Psoas muscle (tissue), 8 donors: ENCODE results near the gene HS3ST2. TPM values are rescaled to one million over a fixed set of nuclear protein-coding genes. Genes with fewer than 3 reads are reported as not detected.
A peak's percentile ranks its signal among the peaks of the same experiment; 100 is the strongest.

ENCODE experiments used
- ATAC-seq, 4 donors: fragments of 200-7000 bp; cut with Tn5 transposase; one replicate each; pipeline ENCODE4 v1.9.1; 2020; ENCODE audit warnings: moderate library complexity in 3 of 4, mild to moderate bottlenecking in 2 of 4
- DNase-seq, 2 donors: peaks; one replicate each; pipeline ENCODE4 v3.0.0-alpha.2; 2020
- H3K27ac ChIP-seq: fragments of 200-600 bp; one replicate; pipeline ENCODE4 v1.8.0; 2022
- H3K27me3 ChIP-seq, 3 donors: fragments of 200-600 bp in 1 of 3; one replicate each; pipeline versions ENCODE4 v1.6.1 to v1.8.0; 2013 to 2022; ENCODE audit warnings: low read length in 2 of 3, mild to moderate bottlenecking in 2 of 3, moderate library complexity in 1 of 3; ENCODE audit not compliant: insufficient read depth in 3 of 3
- H3K36me3 ChIP-seq, 2 donors: fragments of 200-600 bp in 1 of 2; one replicate each; pipeline versions ENCODE4 v1.6.1 to v1.8.0; 2013 to 2022; ENCODE audit warnings: low read depth in 1 of 2, mild to moderate bottlenecking in 1 of 2, moderate library complexity in 1 of 2; ENCODE audit not compliant: insufficient read depth in 1 of 2
- H3K4me1 ChIP-seq: fragments of 200-600 bp; one replicate; pipeline ENCODE4 v1.8.0; 2022
- H3K4me3 ChIP-seq: fragments of 200-600 bp; one replicate; pipeline ENCODE4 v1.8.0; 2022; ENCODE audit warnings: mild to moderate bottlenecking
- H3K9me3 ChIP-seq: fragments of 200-600 bp; one replicate; pipeline ENCODE4 v1.8.0; 2022
- WGBS, 3 donors: extraction: QIAGEN DNeasy Blood & Tissue Kit; methylation state at CpG; one replicate each; pipeline versions ENCODE4 v1.1.6 to v1.1.7; 2013; 5-methylcytosine and 5-hydroxymethylcytosine counted together
- intact Hi-C, 2 donors: fragments of 100-400 bp; cut with DNase I; formaldehyde crosslinking; loops; one replicate each; pipeline versions ENCODE4 v1.11.0 to v1.14.2; 2022
- long read RNA-seq, 2 donors: library from polyadenylated mRNA; unstranded; transcript quantifications; one replicate each; pipeline ENCODE4 v2.0.0, GENCODE V29; 2021
- polyA plus RNA-seq, 3 donors: library from polyadenylated mRNA; stranded (reverse); fragments of 200-250 nt; gene quantifications; one replicate each; pipeline ENCODE4 v1.2.3, GENCODE V29; 2013
- total RNA-seq, 4 donors: library from RNA; stranded (reverse); fragmentation: NEBNext Ultra II Directional in 2 of 4; extraction: Animal tissue kit (Norgen Biotek cat#: 25700) in 2 of 4; gene quantifications; one replicate each; pipeline versions ENCODE4 v1.2.1 to v1.2.4, GENCODE V29; 2021 to 2023
- TF ChIP-seq, protein P1 (sequence below): fragments of 200-600 bp; IDR thresholded peaks from one replicate; pipeline ENCODE4 v1.8.0; 2022; ENCODE audit warnings: antibody characterized with exemption
- donor health status: healthy with polysubstance abuse.
- donor health status: DM: no; HTN: no; CAD: no; lungs with moderate emphysema.
- donor health status: Bipolar disorder and iron deficiency.
- donor health status: healthy.
- donor health status: DM: yes; HTN: yes; CAD: no.
- donor health status: DM: no; HTN: no; CAD: no.
- donor health status: DM: no; HTN: no; CAD: no.
- donor health status: DM: yes; HTN: yes; CAD: no.

Gene HS3ST2
- 1 to 10 TPM in 2 of 4 donors, under 1 TPM in 1, not detected in 1; 0.22 to 1.6 (median 1.2) TPM for total RNA-seq
- under 1 TPM; 0.05 to 0.61 (median 0.15) TPM for polyA plus RNA-seq
- long read RNA-seq, donor 1 = 0 reads
- long read RNA-seq, donor 2, partial matches to known transcripts = 0 of 1 reads
- long read RNA-seq, donor 2, other reads (novel, unspliced or antisense) = 1 of 1 reads

DNA sequence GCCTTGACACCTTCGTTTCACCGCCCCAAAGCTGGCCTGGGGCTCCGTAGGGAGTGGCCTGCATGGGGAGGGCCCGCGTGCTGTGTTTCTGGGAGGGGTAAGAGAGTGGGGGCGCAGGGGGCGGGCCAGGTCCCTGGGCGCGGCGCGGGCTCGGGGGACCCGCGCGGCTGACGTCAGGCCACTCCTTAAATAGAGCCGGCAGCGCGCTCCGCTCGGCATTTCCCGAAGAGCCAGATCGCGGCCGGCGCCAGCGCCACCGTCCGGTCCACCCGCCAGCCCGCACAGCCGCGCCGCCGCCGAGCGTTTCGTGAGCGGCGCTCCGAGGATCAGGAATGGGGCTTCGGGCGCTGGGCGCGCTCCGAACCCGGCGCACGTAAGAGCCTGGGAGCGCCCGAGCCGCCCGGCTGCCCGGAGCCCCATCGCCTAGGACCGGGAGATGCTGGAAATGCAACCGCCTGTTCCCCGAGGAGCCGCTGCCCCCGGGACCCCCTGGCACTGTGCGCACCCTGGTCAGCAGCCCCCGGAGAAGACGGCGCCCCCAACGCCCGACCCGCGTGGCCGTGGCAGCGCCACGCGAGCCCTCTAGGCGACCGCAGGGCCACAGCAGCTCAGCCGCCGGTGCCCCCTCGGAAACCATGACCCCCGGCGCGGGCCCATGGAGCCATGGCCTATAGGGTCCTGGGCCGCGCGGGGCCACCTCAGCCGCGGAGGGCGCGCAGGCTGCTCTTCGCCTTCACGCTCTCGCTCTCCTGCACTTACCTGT lies at the start of gene HS3ST2:
TSS of gene HS3ST2 (plus strand) at position 215 of the 763 bp plus-strand sequence. CDS start at position 664, 449 bp downstream.
- Histone ChIP-seq H3K27me3 (peaks cover under 1 to 45% (median 10%) of the 10 kb centered on the region in 3 donors), H3K36me3 (no peaks in the 10 kb centered on the region), H3K9me3 (no peaks in the 10 kb centered on the region), H3K4me3 (peak within 1 kb of the TSS; percentile 58), H3K27ac (no peak within 1 kb of the TSS), H3K4me1 (no peaks in the 10 kb centered on the region)
- DNase-seq (peak; percentile 21 to 61), ATAC-seq (peak; percentile 72 to 88 (median 78))
- 1% methylated on average over 63 to 90 of the region's 90 CpGs for WGBS, 3 donors
- intact Hi-C loops = loop anchor here in 1 of 2 donors (2.0 kb wide), 1 partner anchor 129 kb away; no protein-coding TSS in a partner anchor
- TF ChIP-seq, protein P1, sequence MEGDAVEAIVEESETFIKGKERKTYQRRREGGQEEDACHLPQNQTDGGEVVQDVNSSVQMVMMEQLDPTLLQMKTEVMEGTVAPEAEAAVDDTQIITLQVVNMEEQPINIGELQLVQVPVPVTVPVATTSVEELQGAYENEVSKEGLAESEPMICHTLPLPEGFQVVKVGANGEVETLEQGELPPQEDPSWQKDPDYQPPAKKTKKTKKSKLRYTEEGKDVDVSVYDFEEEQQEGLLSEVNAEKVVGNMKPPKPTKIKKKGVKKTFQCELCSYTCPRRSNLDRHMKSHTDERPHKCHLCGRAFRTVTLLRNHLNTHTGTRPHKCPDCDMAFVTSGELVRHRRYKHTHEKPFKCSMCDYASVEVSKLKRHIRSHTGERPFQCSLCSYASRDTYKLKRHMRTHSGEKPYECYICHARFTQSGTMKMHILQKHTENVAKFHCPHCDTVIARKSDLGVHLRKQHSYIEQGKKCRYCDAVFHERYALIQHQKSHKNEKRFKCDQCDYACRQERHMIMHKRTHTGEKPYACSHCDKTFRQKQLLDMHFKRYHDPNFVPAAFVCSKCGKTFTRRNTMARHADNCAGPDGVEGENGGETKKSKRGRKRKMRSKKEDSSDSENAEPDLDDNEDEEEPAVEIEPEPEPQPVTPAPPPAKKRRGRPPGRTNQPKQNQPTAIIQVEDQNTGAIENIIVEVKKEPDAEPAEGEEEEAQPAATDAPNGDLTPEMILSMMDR = peak; percentile 36

DNA sequence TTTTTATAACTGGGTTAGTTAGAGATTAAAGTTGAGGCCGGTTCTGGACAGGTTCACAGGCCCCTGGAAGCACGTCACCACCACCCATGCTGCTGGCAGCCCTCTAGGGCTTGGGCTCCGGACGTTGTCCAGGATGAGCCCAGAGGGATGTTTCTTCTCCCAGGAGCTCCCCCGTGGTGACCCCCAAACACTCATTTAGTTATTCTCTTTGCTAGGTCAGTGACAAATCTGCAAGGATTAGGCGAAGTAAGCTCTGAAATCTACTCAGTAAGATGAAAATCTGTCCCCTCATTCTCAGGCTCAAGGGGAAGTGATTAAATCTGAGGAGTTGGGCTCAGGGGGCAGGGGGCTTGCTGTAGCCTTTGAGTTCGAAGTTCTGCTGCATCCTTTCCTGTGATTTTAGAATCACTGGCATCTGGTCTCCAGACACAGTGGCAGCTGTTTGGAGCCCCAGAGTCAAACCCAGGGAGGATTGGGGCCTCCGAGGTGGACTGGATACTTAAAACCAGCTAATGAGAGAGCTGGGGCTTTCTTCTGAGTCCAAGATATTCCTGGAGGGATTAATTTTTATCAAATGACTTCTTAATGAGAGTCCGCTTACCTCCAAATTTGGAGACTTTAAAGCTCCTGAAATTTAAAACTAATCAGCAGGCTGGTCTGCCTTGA lies 49.2 kb upstream of the HS3ST2 start:
- TF ChIP-seq, protein P1 = no peak
- H3K4me1 ChIP-seq = no peaks in the 10 kb centered on the region
- DNase-seq (no peak), ATAC-seq (no peak)
- no peaks in the 10 kb centered on the region for H3K9me3 ChIP-seq
- intact Hi-C loops = no loop called here
- no peak overlapping the region for H3K27ac ChIP-seq
- H3K36me3 ChIP-seq = no peaks in the 10 kb centered on the region
- H3K4me3 ChIP-seq = no peak overlapping the region
- no peaks in the 10 kb centered on the region for H3K27me3 ChIP-seq
- 31 to 38% (median 33%) methylated on average over 9 of the region's 9 CpGs for WGBS, 3 donors

DNA sequence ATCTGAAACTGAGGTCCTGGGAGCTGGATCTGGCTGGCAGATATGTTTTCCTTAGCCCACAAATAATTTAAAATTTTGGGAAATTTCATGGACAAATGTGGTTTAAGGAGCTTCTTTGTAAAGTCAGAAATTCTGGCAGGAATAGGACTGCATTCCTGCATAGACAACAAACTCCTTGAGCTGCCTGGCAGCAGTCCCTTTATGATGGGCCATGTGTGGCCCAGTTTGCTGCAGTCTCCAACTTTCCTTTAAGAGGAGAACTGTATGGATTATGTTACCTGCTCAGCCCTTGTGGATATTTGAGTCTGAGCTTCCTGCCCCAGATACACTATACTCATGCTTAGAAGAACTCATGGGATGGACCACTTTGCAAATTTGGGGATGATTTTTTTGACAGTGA lies 48.5 kb upstream of the HS3ST2 start:
- intact Hi-C loops = no loop called here
- Histone ChIP-seq H3K36me3 (no peaks in the 10 kb centered on the region), H3K4me3 (no peak overlapping the region), H3K9me3 (no peaks in the 10 kb centered on the region), H3K27ac (no peak overlapping the region), H3K4me1 (no peaks in the 10 kb centered on the region), H3K27me3 (no peaks in the 10 kb centered on the region)
- ATAC-seq = no peak
- TF ChIP-seq, protein P1 = no peak
- DNase-seq = no peak

GRCh38 chr16:22770866-22771265 lies 43.1 kb upstream of the HS3ST2 start:
- no peak for ATAC-seq
- intact Hi-C loops = no loop called here
- no peak overlapping the region for H3K27ac ChIP-seq

More at GRCh38 chr16:22770866-22771265, 43.1 kb upstream of the HS3ST2 start:
- DNase-seq = no peak
- Histone ChIP-seq H3K27me3 (no peaks in the 10 kb centered on the region), H3K4me3 (no peak overlapping the region), H3K9me3 (no peaks in the 10 kb centered on the region), H3K4me1 (no peaks in the 10 kb centered on the region), H3K36me3 (no peaks in the 10 kb centered on the region)
- 53 to 74% (median 68%) methylated on average over 2 of the region's 2 CpGs for WGBS, 3 donors
- TF ChIP-seq, protein P1 = no peak
